HG03565 (cell line): ENCODE results near the gene FEM1B.
"Not testable (repeated sequence)": the region's sequence is repeated elsewhere in the genome, so short reads cannot be mapped to it uniquely, and the experiment has no call there.

ENCODE experiments used
- ATAC-seq: cut with Tn5 transposase; IDR thresholded peaks from one replicate; pipeline ENCODE4 v1.9.1; 2021; ENCODE audit warnings: mild to moderate bottlenecking, moderate library complexity; ENCODE audit not compliant: unreplicated experiment

The FEM1B gene

DNA sequence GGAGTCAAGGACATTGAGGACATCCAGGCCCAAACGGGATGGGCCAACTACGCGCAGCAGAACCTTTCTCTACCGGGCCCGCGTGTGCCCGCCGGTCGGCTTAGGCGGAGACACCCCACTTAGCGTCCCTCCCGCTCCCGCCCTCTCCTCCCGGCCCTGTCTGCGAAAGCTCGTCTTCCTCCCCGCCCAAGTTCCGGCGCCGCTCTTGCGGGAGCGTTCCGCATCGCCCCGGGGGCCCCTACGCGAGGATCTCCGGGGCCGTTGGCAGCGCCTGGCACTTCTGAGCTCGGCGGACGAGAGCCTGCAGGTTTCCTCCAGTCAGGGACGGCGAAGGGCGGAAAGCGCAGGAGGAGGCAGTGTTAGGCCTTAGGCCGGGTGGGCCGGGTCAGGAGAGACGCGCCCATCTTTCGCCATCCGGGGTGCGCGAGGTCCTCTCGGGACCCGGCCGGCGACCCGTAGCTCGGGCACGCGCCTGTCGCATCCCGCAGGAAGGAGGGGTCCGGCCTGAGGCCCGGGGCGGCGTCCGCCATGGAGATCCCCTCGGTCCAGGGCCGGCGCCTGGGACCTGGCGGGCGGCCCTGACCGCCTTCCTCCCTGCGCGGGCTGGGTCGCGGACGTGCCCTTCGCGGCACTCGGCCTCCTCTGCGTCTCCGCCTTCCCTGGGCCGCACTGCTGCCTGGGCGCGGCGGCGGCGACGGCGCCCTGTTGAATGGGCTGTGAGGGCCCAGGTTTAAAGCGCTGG is at the start of gene FEM1B:
TSS of gene FEM1B (plus strand) at position 143 of the 742 bp plus-strand sequence. CDS start 673 bp downstream, outside the sequence.
- peak; percentile 52 for ATAC-seq

DNA sequence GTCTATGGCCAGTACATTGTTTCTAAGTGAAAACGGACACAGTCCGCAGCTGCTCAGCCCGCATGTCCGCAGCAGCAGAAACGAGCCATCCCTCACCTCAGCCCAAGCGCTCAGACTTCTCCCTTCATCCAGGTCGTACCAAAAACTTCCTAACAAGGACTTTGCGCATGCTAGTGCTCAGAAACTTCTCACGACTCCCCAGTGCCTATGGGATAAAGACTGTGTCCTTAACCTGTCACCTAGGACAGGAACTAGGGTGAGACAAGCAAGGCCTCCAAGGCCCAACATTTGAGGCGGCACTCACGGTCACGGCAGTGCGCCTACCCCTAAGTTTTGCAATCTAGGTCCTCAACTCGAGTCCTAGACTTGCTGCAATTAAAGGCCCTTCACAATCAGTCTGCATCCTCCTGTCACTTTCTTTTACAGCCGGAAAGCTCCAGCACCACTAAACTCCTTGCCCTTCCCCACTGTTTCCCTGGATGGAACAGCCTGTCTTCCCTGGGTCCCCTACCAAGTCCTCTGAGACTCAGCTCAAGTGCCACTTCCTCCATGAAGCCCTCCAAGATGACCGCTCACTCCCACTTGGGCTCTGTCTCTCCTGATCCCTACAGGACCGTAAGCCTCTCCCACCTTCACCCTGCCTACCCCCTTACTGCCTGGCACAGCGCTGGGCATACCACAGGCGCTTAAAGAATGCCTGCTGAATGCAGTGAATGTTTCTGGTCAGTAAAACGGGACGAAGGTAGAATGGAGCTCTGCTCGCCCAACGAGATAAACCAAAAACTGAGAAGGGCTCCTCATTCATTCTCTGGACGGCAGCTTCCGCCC is 49.2 kb upstream of the FEM1B start:
- ATAC-seq, result no peak

DNA sequence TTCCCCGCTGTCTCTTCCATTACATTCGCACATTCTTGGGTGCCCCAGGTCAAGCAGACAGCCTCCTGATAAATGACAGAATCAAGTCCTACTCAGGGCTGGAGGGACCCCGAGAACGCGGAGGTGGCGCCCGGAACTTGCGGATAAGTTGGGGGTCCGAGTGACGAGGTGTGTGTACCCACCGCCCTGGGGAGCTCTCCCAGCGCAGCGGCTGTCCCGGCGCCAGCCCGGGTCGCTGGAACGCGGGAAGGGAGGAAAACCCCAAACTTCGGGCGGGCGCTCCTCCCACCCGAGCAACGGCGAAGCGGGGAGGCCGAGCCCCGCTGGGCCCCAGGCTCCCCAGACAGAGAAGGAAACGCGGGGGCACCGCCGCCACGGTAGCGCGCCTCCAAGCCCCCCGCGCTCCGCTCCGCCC is 48.6 kb upstream of the FEM1B start:
- ATAC-seq, result no peak

DNA sequence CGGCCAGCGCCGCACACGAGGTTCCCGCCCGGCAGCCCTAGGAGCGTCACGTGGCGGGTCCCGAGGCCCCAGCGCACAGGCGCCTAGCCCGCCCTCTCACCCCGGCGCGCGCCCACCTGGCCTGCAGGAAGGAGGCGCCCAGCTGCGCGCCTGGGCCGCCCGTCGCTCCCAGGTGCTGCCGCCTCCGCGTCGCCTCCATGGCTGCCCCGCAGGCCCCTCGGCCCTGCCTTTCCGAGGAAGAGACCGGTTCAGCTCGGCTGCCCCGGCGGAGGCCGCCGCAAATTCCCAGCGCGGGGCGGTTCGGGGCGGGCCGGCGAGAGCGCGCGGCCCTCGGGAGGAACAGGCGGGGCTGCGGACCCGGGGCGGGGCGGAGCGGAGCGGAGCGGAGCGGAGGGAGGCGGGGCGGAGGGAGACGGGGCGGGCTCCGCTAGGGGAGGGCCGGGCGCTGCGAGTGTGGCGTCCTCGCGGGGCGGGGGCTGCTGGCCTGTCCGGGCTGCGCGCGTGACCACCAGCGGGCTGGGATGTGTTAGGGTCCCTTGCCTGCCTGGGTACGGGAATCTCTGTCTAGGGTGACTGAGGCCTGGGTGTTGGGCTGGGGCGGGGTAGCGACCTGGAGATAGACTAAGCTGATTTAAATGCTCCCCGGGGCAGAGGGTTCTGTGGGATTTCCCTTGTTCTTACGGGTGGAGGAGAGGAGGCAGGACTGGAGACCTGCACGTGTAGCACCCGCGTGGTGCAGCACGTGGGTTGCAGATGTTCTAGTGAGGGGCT is 48.0 kb upstream of the FEM1B start, which contains the start of gene CLN6:
TSS of gene CLN6 (minus strand) at position 343 of the 771 bp plus-strand sequence. CDS start at position 199, 144 bp downstream.
- peak; percentile 68 for ATAC-seq

DNA sequence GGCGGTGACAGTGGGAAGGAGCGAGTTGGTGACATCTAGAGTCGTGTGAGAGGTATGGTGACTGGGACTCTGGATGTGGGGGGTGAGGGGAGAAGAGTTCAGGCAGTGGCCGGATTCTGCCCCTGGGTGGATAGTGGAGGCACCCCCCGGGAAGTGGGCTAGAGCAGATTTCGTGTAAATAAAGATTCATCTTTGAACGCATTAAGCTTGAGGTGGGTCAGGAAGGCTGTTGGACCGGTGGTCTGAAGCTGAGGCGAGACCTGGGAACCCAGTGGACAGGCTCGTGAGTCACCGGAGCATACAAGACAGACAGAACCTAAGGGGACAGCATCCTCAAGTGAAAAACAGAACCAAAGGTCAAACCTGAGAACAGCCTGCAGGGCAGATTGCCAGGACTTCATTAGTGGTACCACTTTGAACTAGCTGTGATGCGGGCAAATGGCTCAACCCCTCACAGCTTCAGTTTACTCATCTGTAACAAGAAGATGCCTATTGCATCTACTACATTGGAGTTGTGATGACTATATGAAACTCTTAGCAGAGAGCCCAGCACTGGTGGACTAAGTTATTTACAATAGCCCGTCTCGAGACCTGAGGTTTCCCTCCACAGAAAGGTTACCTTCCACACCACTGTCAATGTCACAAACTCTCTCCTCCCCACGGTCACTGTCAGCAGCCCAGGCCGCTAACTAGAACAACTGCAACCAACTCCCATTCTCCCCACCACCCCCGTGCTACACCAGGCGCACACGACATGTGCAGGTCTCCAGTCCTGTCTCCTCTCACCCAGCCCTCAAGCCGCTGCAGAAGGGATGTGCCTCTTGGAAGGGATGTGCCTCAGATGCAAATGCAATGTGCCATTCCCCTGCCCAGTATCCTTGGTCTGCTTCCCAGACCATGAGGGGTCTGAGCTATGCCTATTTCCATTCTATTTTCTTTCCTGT is 47.1 kb upstream of the FEM1B start:
- no peak for ATAC-seq

DNA sequence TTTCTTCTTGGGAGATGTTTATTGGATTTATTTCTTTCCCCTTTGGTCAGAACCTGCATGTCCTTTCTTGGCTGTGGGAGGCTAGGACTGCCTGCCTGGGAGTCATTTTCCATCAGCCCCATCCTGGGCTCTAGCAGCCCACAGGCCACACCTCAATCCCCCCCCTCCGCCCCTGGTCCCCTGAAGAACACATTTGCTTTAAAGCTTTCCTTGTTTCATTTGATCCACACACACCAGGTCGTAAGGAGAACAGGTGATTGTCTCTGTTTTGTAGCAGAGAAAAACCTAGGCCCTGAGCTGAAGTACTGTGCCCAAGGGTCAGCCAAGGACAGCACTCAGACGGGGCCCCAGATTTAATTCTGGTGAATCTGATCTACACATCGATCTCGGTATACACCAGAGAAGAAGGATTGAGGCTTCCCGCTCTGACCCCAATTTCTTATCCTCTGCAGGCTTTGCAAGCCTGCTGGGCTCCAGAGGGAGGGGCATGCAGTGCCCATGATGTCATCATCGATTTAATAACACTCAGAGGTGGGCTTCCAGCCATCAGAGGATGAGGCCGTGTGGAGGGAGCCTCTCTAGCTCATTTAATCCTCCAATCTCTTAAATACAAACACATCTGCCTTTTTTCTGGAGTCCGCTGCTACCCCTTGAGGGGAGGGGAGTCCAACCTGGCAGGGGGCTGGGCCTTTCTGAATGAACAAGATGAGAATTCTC is 46.3 kb upstream of the FEM1B start:
- no peak for ATAC-seq

DNA sequence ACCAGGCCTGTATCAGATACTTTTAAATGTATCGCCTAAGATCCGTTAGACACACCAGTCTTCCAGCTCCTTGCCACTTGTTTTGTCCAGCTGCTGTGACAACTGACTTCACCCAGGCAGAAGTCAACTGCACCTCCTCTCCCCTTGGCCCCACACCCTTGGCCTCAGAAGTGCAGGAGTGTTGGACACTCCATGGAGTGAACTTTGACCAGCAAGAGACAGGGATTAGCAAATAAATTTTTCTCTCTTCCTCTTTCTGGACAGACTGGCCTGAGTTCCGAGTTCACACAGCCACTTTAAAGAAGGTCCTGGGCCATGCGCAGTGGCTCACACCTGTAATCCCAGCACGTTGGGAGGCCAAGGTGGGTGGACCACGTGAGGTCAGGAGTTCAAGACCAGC is 45.1 kb upstream of the FEM1B start:
- ATAC-seq, result no peak

DNA sequence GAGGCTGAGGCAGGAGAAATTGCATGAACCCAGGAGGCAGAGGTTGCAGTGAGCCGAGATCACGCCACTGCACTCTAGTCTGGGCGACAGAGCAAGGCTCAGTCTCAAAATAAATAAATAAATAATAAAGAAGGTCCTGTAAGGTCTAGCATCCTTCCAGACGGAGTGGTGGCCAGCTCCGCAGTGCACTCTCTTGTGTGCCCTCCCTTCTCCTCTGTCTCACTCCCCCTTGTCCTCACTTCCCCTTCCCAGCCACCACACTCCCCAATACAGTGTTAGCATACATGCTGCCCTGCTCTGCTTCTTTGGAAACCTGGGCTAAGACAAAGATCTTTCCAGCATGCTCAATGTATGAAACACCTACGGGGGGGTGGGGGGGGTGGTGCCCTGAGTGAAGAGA is 44.6 kb upstream of the FEM1B start:
- ATAC-seq, result no peak

DNA sequence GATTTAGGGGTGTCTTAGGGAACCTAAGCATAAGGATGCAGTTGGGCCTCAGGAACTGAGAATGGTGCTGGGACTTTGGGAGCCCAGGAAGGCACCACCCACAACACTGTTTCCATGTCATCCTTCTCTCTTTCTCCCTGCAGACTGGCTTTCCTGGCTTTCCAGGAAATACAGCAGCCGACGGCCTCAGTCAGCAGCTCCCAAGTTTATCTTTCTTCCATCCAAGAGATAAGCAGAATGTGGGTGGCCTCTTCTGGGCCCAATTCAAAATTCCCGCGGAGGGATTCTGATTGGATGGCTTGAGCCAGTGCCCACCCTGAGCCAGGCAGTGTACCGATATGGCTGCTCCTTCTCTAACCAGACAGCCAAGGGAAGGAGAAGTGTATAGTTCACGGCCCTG is 43.5 kb upstream of the FEM1B start:
- ATAC-seq, result no peak

DNA sequence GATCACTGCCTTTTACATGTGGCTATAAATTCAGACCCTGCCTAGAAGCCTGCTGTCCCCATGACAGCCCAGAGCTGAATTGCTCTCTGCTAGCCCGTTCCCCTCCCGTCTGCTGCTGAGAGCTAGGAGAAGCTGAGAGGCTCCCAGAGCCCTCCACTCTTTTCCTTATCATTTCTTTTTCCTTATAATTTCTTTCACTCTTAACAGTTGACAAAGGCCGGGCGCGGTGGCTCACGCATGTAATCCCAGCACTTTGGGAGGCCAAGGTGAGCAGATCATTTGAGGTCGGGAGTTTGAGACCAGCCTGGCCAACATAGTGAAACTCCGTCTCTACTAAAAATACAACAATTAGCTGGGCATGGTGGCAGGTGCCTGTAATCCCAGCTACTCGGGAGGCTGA is 43.0 kb upstream of the FEM1B start:
- not testable (repeated sequence) for ATAC-seq

DNA sequence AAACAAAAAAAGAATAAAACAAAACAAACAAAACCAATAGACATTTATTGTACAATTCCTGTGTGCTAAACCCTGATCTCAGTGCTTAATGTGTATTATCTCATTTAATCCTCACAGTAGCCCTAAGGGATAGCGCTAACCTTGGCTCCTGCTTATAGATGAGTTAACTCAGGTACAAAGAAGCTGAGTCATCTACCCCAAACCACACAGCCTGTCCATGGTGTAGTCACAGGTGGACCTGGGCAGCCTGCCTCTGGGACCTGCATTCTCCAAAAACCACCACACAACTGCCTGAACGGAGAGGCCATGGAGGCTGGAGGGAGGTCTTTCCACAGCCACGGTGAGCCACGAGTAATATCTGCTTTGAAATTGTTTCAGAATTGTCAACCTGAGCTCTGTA is 42.5 kb upstream of the FEM1B start:
- ATAC-seq, result no peak

DNA sequence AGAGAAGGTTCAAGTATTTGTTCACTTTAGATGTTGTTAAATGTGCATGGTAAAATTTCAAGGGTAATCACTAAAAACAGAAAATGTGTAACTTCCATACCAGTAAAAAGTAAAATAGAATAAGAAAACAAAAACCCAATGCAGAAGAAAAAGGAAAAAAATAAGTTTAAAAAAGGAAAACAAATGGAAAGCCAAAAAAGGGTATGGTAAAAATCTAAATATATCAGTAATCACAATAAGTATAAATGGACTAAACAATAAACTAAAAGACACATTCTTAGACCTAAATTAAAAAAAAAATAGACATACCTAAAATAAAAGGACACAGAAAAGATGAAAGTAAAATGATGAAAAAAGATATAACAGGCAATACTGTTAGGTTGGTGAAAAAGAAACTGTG is 38.5 kb upstream of the FEM1B start:
- no peak for ATAC-seq

DNA sequence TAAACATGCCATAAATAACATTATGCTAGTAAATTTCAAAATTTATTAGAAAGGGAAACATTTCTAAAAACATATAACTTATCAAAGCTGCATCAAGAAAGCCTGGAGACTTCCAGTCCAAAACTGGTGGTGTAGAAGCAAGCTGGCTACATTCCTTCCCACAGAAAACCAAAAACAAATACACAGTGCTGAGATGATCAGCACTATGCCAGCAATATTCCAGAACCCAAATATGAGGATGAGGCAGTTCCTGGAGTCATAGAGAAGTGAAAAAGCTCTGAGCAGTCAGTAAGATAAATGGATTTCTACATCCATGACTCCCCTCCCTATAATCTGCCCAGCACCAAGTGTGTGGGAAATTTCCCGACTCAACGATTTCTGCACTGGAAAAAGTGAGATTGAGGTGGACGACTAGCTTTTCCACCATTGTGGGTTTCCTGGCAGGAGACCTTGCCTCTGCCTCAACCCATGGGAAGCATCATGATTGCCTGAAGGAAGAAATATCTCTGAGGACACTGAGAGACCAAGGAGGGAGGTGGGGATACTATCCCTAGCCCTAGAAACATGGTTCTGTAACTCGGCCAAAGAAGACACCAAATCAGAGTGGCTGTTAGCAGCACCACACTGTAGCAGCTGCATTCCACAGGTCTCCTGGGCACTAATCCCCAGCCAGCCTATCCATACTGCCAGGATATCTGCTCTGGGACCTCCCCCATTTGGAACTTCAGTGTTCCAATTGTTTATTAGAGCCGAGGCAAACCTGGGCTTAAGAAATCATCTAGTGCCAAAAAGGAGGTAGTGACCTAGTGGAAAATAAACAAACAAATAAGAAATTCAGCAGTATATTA is 36.2 kb upstream of the FEM1B start:
- no peak for ATAC-seq

DNA sequence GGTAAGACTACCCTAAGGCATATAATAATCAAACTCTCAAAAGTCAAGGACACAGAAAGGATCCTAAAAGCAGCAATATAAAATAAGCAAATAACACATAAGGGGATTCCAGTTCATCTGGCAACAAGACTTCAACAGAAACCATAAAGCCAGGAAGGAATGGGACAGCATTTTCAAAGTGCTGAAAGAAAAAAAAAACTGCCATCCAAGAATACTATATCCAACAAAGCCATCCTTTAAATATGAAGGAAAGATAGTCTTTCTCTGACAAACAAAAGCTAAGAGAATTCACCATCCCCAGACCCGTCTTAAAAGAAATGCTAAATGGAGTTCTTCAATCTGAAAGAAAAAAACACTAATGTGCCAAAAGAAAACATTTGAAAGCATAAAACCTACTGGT is 33.3 kb upstream of the FEM1B start:
- ATAC-seq, result no peak

DNA sequence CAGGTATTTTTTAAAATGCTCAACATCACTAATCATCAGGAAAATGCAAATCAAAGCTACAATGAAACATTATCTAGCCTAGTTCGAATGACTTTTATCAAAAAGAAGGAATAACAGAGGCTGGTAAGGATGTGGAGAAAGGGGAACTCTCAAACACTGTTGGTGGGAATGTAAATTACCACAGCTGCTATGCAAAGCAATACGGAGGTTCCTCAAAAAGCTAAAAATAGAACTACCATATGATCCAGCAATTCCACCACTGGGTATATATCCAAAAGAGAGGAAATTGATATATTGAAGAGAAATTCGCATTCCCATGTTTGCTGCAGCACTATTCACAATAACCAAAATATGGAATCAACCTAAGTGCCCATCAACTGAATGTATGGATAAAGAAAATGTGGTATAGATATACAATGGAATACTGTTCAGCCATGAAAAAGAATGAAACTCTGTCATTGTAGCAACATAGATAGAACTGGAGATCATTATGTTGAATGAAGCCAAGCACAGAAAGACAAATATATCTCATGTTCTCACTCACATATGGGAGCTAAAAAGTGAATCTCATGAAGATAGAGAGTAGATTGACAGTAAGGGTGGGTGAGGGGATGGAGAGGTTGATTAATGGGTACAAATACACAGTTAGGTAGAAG is 28.4 kb upstream of the FEM1B start:
- ATAC-seq, result no peak

DNA sequence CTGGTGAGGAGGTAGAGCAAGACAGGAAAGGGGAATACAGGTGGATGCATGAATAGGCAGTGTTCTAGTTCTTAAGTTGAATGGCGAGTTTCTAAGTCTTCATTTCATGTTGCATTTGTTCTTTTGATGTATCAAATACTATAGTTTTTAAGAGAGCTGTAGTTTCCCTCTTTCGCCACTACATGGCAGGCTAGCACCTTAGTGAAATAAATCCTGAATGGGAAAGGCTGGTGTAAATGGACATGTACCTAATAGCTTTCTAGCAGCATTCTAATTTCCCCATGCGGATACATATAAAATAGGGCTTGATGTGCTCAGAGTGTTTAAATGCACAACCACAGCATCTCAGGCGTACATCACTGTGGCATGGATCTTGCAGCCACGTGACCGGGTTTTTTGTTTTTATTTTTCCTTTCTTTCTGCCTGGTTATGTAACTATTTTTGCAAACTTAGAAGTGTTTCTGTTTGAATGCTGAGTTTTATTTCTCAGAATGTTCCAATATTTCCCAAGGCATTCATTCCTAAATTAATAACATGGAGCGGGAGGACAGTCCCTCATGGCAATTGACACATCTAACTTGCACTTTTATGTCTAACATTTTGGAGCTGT is 24.5 kb upstream of the FEM1B start:
- no peak for ATAC-seq

DNA sequence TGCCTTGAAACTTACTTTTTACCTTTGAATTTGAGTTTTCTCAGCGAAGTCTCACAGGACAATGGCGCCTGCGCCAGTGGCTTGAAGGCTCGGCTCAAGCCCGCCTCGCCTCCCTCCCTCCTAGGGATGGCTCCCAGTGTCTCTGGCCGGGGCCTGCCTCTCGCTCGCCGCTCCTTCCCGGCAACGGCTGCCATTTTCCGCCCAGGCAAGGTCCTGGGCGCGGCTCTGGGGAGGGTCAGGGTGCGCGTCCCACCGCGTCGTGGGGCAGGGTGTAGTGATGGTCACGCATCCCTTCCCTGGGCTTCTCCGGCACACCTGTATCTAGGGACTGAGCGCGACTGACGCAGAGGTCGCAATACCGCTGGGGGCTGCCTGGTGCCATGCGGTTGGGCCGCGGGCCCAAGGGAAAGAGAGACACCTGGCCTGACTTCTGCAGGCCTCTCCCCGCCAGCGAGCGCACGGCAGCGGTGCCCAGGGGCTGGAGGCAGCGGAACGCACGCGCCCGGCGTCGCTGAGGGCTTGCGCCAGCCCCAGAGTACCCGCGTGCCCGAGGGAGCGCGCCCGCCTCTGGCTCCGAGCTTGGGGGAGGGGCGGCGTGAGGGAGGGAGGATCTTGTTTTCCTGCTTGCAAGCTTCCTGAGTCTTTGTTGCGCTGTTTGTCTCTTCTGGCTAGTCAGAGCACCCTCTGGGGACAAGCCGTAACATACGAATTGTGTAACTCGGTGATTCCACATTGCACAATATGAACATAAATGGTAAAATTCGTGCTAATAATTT is 20.7 kb upstream of the FEM1B start:
- ATAC-seq, result no peak
